NOMO-1 treated with dmso at 0.1 percent for 144 hours (cell line): ENCODE measurements around the gene RASGRP3.
"Not testable (repeated sequence)": the region's sequence is repeated elsewhere in the genome, so short reads cannot be mapped to it uniquely, and the experiment has no call there.

Experiments
- DNase-seq: peaks from one replicate; lab custom pipeline; 2025; ENCODE audit not compliant: unreplicated experiment; lab: John Stamatoyannopoulos, UW

RASGRP3 gene

GRCh38 chr2:33453905-33454479, 22.5 kb upstream of the RASGRP3 start:
- DNase-seq, result no peak

- DNase-seq, result no peak
Measured at GRCh38 chr2:33457556-33458247, 18.7 kb upstream of the RASGRP3 start.

GRCh38 chr2:33458248-33458819, 18.1 kb upstream of the RASGRP3 start:
- DNase-seq, result no peak

GRCh38 chr2:33459745-33460144, 16.7 kb upstream of the RASGRP3 start:
- DNase-seq, result no peak

- not testable (repeated sequence) for DNase-seq
Measured at GRCh38 chr2:33462512-33462911, 13.9 kb upstream of the RASGRP3 start.

- no peak for DNase-seq
Measured at GRCh38 chr2:33467413-33467812, 9.0 kb upstream of the RASGRP3 start.

- DNase-seq, result no peak
Measured at GRCh38 chr2:33469238-33469637, 7.2 kb upstream of the RASGRP3 start.

GRCh38 chr2:33475224-33476130, 972 bp upstream of the RASGRP3 start:
- DNase-seq, result peak; percentile 38

- DNase-seq, result no peak
Measured at GRCh38 chr2:33476793-33477190, 343 bp downstream of the RASGRP3 start.

- DNase-seq, result peak; percentile 38
Measured at GRCh38 chr2:33477473-33478468, 1.3 kb downstream of the RASGRP3 start.

GRCh38 chr2:33478968-33479731, 2.7 kb downstream of the RASGRP3 start:
- DNase-seq, result no peak

GRCh38 chr2:33482518-33482917, 6.1 kb downstream of the RASGRP3 start:
- no peak for DNase-seq

GRCh38 chr2:33484042-33484621, 7.7 kb downstream of the RASGRP3 start:
- DNase-seq, result no peak

- DNase-seq, result no peak
Measured at GRCh38 chr2:33485051-33485450, 8.6 kb downstream of the RASGRP3 start.

- DNase-seq, result no peak
Measured at GRCh38 chr2:33486544-33486943, 10.1 kb downstream of the RASGRP3 start.

- DNase-seq, result no peak
Measured at GRCh38 chr2:33488178-33488690, 11.8 kb downstream of the RASGRP3 start.

- no peak for DNase-seq
Measured at GRCh38 chr2:33488715-33489540, 12.5 kb downstream of the RASGRP3 start.

GRCh38 chr2:33489835-33490431, 13.5 kb downstream of the RASGRP3 start:
- DNase-seq, result no peak
